GM21529 (cell line): ENCODE results near the gene ZSCAN10.
"Not testable (repeated sequence)": the region's sequence is repeated elsewhere in the genome, so short reads cannot be mapped to it uniquely, and the experiment has no call there.

Experiments
- ATAC-seq: cut with Tn5 transposase; IDR thresholded peaks from one replicate; pipeline ENCODE4 v1.9.1; 2021; ENCODE audit not compliant: unreplicated experiment

Gene ZSCAN10

DNA sequence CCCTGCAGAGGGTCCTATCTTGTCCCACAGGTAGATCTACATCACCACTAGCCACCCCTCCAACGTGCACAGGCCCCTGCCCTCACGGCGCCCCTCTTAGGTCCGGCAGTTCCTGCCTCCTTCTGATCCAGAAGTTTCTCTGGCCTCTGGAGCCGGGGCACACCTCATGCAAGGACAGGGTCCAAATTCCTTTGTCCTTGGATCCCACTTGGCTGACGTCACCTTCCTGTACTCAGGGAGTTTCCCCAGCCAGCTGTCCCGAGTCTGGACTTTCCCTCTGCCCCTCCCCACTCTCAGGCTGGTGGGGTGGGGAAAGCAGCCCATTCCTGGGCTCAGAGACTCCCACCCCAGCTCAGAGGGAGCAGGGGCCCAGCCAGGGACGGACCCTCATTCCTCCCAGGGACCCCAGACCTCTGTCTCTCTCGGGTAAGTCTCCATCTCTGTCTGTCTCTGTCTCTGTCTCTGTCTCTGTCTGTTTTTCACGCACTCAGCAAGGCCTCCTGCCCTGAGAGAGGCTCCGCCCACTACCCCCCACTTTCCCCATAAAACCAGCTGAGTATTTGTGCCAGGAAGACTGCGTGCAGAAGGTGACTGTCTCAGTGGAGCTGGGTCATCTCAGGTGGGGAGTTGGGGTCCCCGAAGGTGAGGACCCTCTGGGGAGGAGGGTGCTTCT, 33.9 kb downstream of the ZSCAN10 start, which contains the start of gene IL32:
Gene IL32 (plus strand): TSS at position 572 of the 673 bp plus-strand sequence. CDS start 172 bp downstream, outside the sequence.
- ATAC-seq = no peak

DNA sequence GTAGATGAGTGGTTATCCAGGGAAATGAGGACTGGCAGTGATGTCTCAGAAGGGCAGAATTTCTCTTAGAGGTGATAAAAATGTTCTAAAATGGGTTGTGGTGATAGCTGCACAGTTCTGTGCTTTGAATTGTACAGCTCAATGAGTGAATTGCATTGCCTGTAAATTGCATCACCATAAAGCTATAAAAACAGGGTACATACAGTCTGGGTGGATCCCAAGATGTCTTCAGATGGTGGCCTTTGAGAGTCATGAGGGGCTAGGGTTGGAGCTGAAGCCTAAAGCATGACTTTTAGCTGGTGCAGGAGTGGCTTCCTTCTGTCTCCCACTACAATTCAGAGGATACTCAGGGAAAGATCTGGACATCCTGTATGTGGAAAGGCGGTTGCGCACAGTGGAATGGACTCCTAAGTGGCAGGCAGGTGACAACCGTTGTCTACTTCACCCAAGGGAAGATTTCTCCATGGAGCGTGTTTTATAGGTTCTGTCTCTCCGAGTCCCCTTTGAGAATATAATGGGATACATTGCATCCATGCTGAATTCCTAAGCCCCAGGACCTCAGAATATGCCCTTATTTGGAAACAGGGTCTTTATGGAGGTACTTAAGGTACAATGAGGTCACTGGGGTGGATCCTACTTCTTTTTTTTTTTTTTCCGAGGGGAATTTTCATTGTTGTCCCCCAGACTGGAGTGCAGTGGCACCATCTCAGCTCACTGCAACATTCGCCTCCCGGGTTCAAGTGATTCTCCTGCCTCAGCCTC, 35.3 kb downstream of the ZSCAN10 start:
- ATAC-seq = no peak

DNA sequence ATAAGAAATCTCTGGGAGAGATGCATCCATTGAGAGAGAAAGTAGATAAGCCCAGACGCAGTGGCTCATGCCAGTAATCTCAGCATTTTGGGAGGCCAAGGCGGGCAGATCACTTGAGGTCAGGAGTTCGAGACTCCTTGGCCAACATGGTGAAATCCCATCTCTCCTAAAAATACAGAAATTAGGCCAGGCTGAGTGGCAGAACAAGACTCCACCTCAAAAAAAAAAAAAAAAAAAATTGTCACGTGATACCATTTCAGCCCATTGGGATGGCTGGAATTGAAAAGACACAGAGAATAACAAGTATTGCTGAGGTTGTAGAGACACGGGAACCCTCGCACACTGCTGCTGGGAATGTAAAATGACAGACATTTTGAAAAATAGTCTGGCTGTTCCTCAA, 36.5 kb downstream of the ZSCAN10 start:
- no peak for ATAC-seq

DNA sequence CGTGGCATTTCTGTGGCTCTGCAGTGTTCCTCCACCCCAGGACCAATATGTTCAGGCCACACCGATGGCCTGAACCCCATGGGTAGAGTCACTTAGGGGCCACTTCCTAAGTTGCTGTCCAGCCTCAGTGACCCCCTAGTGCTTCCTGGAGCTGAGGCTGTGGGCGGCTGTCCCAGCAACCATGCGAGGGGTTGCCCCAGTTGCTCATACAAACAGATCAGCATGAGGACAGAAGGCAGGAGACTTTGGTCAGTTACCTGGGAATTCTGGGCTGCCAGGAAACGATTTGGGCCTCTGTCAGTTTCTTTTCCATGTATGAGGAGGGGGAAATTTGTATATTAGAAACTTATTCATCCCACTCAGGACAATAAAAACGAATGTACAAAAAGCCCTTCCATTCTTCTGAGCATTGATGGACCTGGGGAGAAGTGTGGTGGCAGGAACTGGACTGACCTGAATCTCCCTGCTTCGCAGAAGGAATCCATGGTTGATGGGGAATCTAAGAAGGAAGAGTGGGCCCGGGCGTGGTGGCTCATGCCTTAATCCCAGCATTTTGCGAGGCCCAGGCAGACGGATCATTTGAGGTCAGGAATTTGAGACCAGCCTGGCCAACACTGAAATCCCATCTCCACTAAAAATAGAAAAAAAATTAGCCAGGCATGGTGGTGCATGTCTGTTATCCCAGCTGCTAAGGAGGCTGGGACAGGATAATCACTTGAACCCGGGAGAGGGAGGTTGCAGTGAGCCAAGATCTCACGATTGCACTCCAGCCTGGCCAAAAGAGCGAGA, 38.6 kb downstream of the ZSCAN10 start:
- no peak for ATAC-seq

DNA sequence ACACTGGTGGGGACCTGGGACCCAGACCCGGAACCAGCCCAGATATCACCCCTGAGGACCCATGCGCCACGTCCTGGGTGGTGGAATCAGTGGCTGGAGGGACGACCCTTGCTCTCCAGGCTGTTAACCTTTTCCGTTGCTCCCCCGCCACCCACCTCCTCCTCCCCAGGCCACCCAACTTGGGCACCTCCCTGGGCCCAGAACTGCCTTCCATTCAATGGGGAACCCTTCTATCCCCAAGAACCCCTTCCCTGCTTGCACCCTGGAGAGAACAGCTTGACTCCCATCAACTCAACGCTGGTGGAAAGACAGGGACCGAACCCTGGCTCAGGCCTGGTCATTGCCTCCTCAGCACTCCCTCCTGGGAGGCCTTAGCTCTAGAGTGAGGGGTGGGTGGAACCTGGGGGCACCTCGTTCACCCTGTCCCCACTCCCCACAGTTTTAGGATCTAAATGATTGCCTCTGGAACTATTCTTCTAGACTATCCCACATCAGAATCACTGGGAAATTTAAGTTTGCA, 39.3 kb downstream of the ZSCAN10 start:
- no peak for ATAC-seq

DNA sequence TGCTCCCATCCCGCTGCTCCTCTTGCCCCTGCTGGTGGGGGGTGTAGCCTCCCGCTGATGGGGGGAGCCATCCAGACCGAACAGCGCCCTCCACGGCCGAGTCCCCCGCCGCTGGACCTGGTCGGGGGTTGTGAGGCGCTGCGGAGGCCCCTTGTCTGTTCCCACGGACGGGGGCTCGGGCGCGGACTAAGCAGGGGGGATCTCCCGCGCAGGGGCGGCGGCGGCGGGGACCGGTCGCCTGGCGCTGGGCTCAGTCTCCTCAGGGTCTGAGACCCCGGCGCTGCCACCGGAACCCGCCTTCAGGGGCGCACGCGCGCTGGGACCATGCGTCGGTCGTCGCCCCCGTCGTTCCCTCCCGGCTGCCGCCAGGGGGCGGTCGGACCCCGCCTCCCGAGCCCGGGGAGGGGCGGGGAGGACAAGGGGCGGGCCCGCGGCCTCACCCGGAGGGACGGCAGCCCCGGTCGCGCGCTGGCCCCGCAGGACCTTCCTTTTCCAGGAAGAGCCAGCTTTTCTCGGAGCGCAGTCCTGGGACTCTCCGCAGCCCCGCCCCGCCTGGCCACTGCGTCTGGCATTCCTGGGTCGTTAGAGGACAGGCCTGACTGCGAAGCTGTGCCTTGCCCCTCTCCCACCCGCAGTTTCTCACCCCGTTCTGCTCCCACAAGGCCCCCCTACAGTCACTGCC, 39.9 kb downstream of the ZSCAN10 start:
- peak; percentile 79 for ATAC-seq

DNA sequence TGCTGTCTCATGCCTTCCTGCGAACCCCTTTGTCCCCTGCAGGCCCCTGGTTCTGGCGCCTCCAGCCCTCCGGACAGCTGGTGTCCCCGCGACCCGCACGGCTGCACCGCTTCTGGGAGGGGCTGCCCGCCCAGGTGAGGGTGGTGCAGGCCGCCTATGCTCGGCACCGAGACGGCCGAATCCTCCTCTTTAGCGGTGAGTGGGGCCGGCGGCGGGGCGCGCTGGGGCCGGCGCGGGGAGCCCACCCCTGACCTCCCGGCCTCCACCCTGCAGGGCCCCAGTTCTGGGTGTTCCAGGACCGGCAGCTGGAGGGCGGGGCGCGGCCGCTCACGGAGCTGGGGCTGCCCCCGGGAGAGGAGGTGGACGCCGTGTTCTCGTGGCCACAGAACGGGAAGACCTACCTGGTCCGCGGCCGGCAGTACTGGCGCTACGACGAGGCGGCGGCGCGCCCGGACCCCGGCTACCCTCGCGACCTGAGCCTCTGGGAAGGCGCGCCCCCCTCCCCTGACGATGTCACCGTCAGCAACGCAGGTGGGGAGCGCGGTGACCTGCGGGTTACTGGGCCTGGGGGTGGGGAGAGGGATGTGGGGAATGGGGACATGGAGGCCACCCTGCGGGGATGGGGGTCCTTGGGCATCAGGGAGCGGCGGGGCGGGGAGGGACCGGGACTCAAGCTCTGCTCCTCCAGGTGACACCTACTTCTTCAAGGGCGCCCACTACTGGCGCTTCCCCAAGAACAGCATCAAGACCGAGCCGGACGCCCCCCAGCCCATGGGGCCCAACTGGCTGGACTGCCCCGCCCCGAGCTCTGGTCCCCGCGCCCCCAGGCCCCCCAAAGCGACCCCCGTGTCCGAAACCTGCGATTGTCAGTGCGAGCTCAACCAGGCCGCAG, 40.7 kb downstream of the ZSCAN10 start:
- ATAC-seq = no peak

DNA sequence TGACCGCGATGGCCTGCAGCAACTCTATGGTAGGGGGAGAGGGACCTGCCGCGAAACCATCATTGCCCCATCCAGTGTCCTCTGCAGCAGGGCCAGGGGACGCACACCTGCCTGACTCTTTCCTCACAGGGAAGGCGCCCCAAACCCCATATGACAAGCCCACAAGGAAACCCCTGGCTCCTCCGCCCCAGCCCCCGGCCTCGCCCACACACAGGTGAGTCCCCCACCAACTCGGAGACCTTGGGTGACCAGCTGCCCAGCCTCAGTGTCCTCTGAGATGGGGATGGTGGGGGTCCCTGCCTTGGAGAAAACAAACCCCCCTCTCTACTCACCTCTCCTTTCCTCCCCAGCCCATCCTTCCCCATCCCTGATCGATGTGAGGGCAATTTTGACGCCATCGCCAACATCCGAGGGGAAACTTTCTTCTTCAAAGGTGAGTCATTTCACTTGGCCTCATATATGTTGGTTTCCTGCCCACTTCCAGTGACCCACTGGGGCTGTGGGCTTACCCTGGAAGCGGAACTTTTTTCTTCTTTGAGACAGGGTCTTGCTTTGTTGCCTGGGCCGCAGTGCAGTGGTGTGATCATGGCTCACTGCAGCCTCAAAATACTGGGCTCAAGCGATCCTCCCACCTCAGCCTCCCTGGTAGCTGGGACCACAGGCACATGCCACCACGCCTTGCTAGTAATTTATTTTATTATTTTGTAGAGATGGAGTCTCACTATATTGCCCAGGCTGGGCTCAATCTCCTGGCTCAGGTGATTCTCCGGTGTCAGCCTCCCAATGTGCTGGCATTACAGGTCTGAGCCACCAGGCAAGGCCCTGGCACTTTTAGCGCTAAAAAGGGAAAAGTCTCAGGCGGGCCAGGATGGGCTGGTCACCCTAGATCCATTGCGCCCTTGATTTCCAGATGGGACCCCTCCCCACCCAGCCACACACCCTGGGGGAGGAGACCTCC, 41.6 kb downstream of the ZSCAN10 start:
- no peak for ATAC-seq

DNA sequence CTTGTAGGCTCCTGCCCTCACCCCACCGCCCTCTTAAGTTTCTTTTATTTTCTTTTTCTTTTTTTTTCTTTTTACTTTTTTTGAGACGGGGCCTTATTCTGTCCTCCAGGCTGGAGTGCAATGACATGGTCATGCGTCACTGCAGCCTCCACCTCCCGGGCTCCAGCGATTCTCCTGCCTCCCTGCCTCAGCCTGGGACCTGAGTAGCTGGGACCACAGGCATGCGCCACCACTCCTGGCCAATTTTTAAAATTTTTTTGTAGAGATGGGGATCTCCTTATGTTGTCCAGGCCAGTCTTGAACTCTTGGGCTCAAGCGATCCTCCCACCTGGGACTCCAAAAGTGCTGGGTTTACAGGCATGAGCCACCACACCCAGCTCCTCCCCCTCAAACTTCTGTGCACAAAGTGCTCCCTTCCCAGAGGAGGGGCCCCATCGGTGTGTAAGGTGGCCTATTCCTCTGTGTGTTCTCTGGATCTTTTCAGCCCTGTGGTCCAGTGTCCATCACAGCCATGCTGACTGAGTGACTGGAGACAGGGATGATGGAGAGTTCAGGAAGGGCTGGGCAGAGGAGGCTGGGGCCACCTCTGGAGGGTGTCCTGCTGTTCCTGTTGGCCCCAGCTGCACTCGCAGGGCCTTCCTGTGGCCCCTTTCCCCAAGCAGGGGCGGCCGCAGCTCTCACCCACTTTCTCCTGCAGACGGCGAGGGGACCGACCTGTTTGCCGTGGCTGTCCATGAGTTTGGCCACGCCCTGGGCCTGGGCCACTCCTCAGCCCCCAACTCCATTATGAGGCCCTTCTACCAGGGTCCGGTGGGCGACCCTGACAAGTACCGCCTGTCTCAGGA, 42.5 kb downstream of the ZSCAN10 start:
- ATAC-seq = no peak

DNA sequence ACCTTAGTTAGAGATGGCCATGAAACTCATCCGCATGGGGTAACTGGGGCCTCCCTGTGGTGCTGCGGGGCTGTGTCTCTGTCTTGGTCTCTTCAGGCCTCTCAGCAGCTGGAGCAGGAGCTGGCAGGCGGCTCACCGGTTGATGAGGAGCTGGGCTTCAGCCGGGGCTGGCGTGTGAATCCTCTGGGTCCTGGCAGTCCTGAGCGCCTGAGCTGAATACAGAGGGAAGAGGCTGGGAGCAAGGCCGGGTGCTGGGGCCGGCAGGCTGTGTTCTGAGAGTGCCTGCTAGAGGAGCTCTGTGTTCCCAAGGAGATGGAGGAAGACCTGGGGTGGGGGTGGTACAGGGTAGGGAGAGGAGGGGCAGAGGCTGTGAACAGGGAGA, 43.4 kb downstream of the ZSCAN10 start:
- not testable (repeated sequence) for ATAC-seq

DNA sequence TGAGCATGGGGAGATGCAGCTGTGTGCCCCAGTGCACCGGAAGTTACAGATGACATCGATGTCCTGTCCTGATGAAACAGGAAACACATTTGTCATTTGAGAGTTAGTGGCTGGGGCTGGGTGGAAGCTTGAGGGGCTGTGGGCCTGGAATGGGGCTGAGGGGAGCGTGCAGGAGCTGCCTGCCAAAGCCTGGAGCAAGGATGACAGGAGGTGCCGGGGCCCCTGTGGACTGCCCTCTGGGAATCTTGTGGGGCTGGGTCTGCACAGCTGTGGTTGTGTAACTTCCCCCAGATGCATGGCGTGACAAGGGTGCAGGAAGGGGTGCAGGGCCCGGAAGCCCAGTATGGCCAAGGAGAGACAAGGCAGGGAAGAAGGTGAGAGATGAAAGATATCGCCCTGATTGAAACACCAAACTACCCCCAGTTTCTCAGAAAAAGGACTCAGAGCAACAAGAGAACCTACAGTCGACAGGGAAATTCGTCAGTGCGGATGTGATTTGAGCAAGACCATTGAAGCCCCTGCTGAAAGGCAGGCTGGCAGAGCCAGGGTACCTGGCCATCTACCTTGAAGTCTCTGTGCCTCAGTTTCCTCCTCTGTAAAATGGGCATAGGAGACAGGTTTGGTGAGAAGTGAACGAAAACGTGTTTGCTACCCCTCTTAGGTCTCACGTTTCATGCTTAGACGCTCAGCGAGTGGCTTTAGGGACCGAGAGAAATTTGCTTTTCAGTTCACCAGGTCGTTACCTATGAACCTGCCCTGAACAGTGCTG, 43.9 kb downstream of the ZSCAN10 start:
- ATAC-seq = no peak

DNA sequence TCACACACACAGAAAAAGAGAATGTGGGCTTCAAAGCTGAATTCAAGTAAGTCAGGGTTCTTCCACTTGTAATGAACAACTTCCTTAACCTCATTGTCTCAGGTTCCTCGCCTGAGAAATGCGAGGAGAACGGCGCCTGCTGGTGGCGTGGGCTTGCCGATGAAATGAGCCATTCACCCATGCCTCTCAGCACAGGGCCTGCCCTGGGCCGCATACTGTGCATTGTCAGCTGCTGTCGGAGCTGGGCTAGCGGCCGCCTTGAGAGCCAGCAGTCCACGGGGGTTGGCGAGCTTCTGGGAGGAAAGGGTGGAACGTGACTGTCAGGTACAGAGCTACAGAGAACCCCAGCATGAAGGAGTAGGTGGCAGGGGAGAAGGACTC, 45.8 kb downstream of the ZSCAN10 start:
- ATAC-seq = not testable (repeated sequence)

DNA sequence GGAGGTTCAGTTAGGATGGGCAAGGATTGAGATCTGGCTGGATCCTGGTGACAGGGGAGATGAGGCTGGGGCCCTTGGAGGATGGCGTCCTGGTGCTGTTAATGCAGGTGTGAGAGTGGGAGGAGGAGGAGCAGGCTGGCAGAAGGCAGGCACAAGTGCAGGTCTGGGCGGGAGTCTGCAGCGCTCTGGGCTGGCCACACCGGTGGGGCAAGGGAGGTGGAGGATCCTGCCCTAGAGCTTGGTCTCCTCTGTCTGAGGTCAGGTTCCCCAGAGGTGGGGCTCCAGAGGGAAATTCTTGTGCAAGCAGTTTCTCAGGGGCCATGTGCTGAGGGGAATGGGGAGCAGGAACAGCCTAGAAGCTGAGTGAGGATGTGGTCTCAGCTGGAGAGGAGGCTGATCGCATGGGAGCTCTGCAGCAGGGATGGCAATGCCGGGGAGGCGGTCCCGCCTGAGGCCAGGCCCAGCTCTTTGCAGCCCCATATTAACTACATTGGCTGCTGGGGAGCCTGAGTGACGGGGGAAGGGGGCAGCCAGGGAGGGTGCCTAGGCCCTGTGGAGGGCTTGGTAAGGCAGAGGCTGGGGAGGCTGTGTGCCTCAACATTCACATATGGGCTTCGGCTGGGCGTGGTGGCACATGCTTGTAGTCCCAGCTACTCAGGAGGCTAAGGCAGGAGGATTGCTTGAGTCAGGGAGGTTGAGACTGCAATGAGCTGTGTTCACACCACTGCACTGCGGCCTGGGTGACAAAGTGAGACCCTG, 46.3 kb downstream of the ZSCAN10 start:
- not testable (repeated sequence) for ATAC-seq

DNA sequence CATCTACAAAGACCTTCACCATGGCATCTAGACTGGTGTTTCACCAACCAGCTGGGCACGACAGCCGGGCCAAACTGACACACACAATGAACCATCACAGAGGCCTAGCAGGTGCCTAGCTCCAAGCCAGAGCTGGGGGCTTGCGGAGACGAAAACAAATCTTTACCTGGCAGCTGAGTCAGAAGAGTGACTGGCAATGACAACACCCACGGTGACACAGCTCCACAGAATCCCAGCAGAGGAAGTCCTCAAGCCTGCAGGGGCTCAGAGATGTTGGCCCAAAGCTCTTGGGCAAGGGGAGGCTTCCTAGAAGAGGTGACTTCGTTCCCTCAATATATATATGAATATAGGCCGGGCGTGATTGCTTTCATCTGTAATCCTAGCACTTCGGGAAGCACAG, 47.6 kb downstream of the ZSCAN10 start:
- no peak for ATAC-seq

DNA sequence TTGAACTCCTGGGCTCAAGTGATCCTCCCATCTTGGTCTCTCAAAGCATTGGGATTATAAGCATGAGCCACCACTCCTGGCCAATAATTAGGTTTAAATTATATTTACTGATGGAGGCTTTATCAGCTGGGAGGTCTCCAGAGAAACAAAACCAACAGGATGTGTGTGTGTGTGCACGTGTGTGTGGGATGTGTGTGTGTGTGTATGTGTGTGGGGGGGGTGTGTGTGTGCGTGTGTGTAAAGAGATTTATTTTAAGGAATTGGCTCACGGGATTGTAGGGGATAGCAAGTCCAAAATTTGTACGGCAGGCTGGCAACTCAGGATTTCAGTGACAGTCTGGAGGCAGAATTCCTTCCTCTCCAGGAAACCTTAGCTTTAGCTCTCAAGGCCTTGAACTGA, 48.1 kb downstream of the ZSCAN10 start:
- ATAC-seq = no peak

DNA sequence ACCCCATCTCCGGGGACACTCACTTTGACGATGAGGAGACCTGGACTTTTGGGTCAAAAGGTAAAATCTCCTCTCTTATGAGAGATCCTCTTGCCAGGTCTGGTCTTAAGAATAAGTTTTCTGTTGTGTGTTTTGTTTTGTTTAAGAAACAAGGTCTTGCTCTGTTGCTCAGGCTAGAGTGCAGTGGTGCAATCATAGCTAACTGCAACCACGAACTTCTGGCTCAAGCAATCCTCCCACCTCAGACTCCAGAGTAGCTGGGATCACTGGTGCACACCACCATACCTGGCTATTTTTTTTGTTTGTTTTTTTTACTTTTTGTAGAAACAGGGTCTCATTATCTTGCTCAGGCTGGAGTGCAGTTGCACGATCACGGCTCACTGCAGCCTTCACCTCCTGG, 48.6 kb downstream of the ZSCAN10 start:
- ATAC-seq = no peak
